ENCODE measurements around the gene CXCL12. TPM values are rescaled to one million over a fixed set of nuclear protein-coding genes. Genes with fewer than 3 reads are reported as not detected.

Gene CXCL12
- total RNA-seq, 4 donors from 2014 or later = 44.7 to 81.2 (median 56.9) TPM

DNA sequence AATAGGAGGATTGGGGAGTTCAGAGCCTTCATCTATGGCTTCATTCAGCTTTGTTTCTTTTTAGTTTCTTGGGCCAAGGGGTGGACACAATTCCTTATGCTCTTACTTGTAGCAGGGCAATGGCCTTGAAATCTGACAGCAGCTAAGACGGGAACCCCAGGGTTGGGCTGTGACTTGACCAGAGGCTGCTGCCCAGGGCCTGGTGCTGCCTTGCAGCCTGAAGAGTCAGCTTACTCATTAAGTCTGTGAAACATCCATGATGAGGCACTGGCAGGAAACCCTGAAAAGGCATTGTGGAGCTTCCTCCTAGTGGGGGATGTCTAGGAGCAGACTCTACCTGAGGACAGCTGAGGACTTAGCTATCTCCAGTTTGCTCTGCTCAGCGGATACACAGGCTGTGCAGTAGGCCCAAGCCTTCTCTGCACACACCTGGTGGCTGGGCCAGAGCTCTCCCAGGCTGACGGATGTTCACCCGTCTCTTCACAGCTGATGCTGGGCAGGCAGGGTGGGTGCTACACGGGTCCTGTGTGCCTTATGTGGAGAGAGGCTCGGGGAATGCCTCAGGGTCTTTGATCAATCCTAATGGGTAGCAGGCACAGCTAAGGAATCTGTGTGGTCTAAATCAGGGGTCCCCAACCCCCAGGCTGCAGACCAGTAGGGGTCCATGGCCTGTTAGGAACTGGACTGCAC lies 17.8 kb downstream of the CXCL12 start:
- H3K4me1 ChIP-seq = peaks cover 0 to 7% (median 0%) of the 10 kb centered on the region in 3 donors
- TF ChIP-seq CTCF (IDR thresholded peaks at IDR 0.05) (no peak), POLR2A (IDR thresholded peaks at IDR 0.05) (no peak), EP300 (IDR thresholded peaks at IDR 0.05) (no peak), POLR2AphosphoS5 (IDR thresholded peaks at IDR 0.05) (no peak)
- no peaks in the 10 kb centered on the region for H3K27me3 ChIP-seq
- no peak overlapping the region for H3K27ac ChIP-seq
- peaks cover 0 to 10% of the 10 kb centered on the region in 2 donors for H3K36me3 ChIP-seq
- no peak overlapping the region for H3K4me3 ChIP-seq
- ATAC-seq = no peak
- 100% methylated on average over 1 of the region's 6 CpGs; no CpG with 5 or more reads in 1 of the 2 donors for WGBS, 2 donors (ENCODE audit: low coverage in 1 of 2)
- no peaks in the 10 kb centered on the region for H3K9me3 ChIP-seq

DNA sequence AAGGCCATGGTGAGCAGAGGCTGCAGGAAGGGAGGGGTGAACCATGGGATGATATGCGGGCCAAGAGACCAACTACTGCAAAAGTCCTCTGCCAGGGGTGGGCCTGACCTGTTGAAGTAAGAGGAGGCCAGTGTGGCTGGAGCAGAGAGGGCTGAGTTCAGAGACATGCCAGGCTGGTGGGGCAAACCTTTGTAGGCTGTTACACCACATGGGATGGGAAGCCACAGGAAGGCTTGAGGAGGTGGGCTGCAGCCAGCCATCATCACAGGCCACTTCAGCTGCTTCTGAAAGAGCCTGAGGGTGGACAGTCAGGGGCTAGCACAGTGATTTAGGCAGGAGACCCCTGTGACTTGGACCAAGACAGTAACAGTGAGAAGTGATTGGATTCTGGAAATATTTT lies 20.3 kb downstream of the CXCL12 start:
- no peak for ATAC-seq
- WGBS, 2 donors (ENCODE audit: low coverage in 1 of 2) = 100% methylated on average over 1 of the region's 1 CpG; no CpG with 5 or more reads in 1 of the 2 donors
- Histone ChIP-seq H3K27ac (no peak overlapping the region), H3K9me3 (no peaks in the 10 kb centered on the region), H3K4me1 (no peaks in the 10 kb centered on the region), H3K4me3 (no peak overlapping the region), H3K36me3 (no peaks in the 10 kb centered on the region), H3K27me3 (no peaks in the 10 kb centered on the region)
- TF ChIP-seq POLR2AphosphoS5 (IDR thresholded peaks at IDR 0.05) = no peak
- TF ChIP-seq POLR2A (IDR thresholded peaks at IDR 0.05) = no peak
- no peak for TF ChIP-seq CTCF (IDR thresholded peaks at IDR 0.05)
- TF ChIP-seq EP300 (IDR thresholded peaks at IDR 0.05) = no peak

GRCh38 chr10:44363716-44364115 lies 21.2 kb downstream of the CXCL12 start:
- no CpG with 5 or more reads among the region's 2 CpGs for WGBS, 2 donors (ENCODE audit: low coverage in 1 of 2)
- no peak overlapping the region for H3K27ac ChIP-seq
- no peak for ATAC-seq

GRCh38 chr10:44362866-44363711 lies 21.8 kb downstream of the CXCL12 start:
- H3K4me1 ChIP-seq = peaks cover 0 to 7% (median 0%) of the 10 kb centered on the region in 3 donors
- no peak overlapping the region for H3K4me3 ChIP-seq
- WGBS, 2 donors (ENCODE audit: low coverage in 1 of 2) = 100% methylated on average over 1 of the region's 13 CpGs; no CpG with 5 or more reads in 1 of the 2 donors
- H3K36me3 ChIP-seq = no peaks in the 10 kb centered on the region
- TF ChIP-seq POLR2AphosphoS5 (IDR thresholded peaks at IDR 0.05) (no peak), EP300 (IDR thresholded peaks at IDR 0.05) (no peak), POLR2A (IDR thresholded peaks at IDR 0.05) (no peak), CTCF (IDR thresholded peaks at IDR 0.05) (no peak)
- no peak for ATAC-seq
- H3K27me3 ChIP-seq = no peaks in the 10 kb centered on the region
- no peaks in the 10 kb centered on the region for H3K9me3 ChIP-seq
- no peak overlapping the region for H3K27ac ChIP-seq

More at GRCh38 chr10:44363716-44364115, 21.2 kb downstream of the CXCL12 start:
- Histone ChIP-seq H3K4me1 (peaks cover 0 to under 1% (median 0%) of the 10 kb centered on the region in 3 donors), H3K9me3 (no peaks in the 10 kb centered on the region), H3K27me3 (no peaks in the 10 kb centered on the region), H3K4me3 (no peak overlapping the region), H3K36me3 (no peaks in the 10 kb centered on the region)
- TF ChIP-seq POLR2AphosphoS5 (IDR thresholded peaks at IDR 0.05) = no peak
- TF ChIP-seq EP300 (IDR thresholded peaks at IDR 0.05) = no peak
- TF ChIP-seq CTCF (IDR thresholded peaks at IDR 0.05) = no peak
- TF ChIP-seq POLR2A (IDR thresholded peaks at IDR 0.05) = no peak
